Endothelial cell of umbilical vein (primary cell): Measurements from ENCODE around the gene CLSTN2. TPM values are rescaled to one million over a fixed set of nuclear protein-coding genes. Genes with fewer than 3 reads are reported as not detected.

Source experiments
- BruUV-seq: library from RNA; stranded (reverse); fragments of 400-500 nt; replicated peaks from 2 replicates; lab custom pipeline; 2021; lab: Mats Ljungman, UMichigan
- CTCF ChIA-PET: fragments of 300-600, 350-600 bp; sonication (Branson Sonifier 250); formaldehyde crosslinking; loops from one replicate; lab custom pipeline; 2021; ENCODE audit warnings: antibody characterized with exemption, inconsistent platforms; lab: Charles Lee
- POLR2A ChIA-PET: fragments of 300-600, 350-600 bp; sonication (Branson Sonifier 250); formaldehyde crosslinking; loops from one replicate; lab custom pipeline; 2021; ENCODE audit warnings: antibody characterized with exemption, inconsistent platforms; lab: Charles Lee
- DNase-seq: peaks from one replicate; pipeline ENCODE4 v3.0.0-alpha.2; 2011; ENCODE audit warnings: low read depth, low spot score
- FAIRE-seq: peaks from 2 replicates; lab custom pipeline; 2011; peaks lifted over from hg19 to GRCh38; lab: Jason Lieb, UNC
- H2AFZ ChIP-seq: 2 replicates; pipeline ENCODE4 v1.6.0; 2012; ENCODE audit warnings: low read depth, low read length, control low read depth, inconsistent platforms
- H3K27ac ChIP-seq: 2 replicates; pipeline ENCODE4 v1.5.1; 2011; ENCODE audit warnings: low read depth, mild to moderate bottlenecking, control low read depth, low read length, moderate library complexity; ENCODE audit not compliant: insufficient read depth
- H3K27me3 ChIP-seq, 2 experiments: 2 replicates each; pipeline versions ENCODE4 v1.6.0 to v1.6.1; 2011; ENCODE audit warnings: low read length in 2 of 2, mixed read lengths in 1 of 2; ENCODE audit not compliant: control insufficient read depth in 2 of 2, insufficient read depth in 2 of 2
- H3K36me3 ChIP-seq, 2 experiments: 2 replicates in 1 of 2; 3 replicates in 1 of 2; pipeline ENCODE4 v1.5.1; 2011; ENCODE audit warnings: low read length in 2 of 2, mild to moderate bottlenecking in 1 of 2, moderate library complexity in 1 of 2; ENCODE audit not compliant: control insufficient read depth in 2 of 2, insufficient read depth in 2 of 2; ENCODE audit errors: extremely low read depth in 1 of 2
- H3K4me1 ChIP-seq: 3 replicates; pipeline ENCODE4 v1.5.1; 2011; ENCODE audit warnings: mild to moderate bottlenecking, low read length; ENCODE audit not compliant: control insufficient read depth, insufficient read depth; ENCODE audit errors: extremely low read depth
- H3K4me2 ChIP-seq: 2 replicates; pipeline ENCODE4 v1.6.1; 2011; ENCODE audit warnings: low read length, control low read depth, mixed read lengths; ENCODE audit not compliant: insufficient read depth
- H3K4me3 ChIP-seq, 3 experiments: fragments of 200-600 bp in 1 of 3; sonication (generic), shearing (Covaris generic) in 1 of 3; replicated peaks in 1 of 3; 2 replicates each; pipeline ENCODE4 v1.5.1; 2011 to 2016; ENCODE audit warnings: control low read depth in 3 of 3, low read length in 3 of 3, mild to moderate bottlenecking in 2 of 3, inconsistent platforms in 1 of 3, low read depth in 1 of 3, moderate library complexity in 1 of 3; ENCODE audit not compliant: insufficient read depth in 1 of 3
- H3K79me2 ChIP-seq: 2 replicates; pipeline ENCODE4 v1.6.0; 2012; ENCODE audit warnings: low read length, inconsistent platforms; ENCODE audit not compliant: control insufficient read depth, insufficient read depth
- H3K9ac ChIP-seq: replicated peaks from 2 replicates; pipeline ENCODE3; 2011; ENCODE audit warnings: low read length, control low read depth; ENCODE audit not compliant: insufficient read depth; ENCODE audit errors: extremely low read depth
- H3K9me1 ChIP-seq: replicated peaks from 3 replicates; pipeline ENCODE4 v1.6.0; 2011; ENCODE audit warnings: mild to moderate bottlenecking, low read length; ENCODE audit not compliant: control insufficient read depth, insufficient read depth; ENCODE audit errors: extremely low read depth
- H3K9me3 ChIP-seq: replicated peaks from 2 replicates; pipeline ENCODE4 v1.5.1; 2012; ENCODE audit warnings: low read length, inconsistent platforms; ENCODE audit not compliant: control insufficient read depth, insufficient read depth
- H4K20me1 ChIP-seq: replicated peaks from 2 replicates; pipeline ENCODE3; 2011; ENCODE audit warnings: mild to moderate bottlenecking, low read length; ENCODE audit not compliant: control insufficient read depth, insufficient read depth; ENCODE audit errors: extremely low read depth
- GATA2 ChIP-seq: IDR thresholded peaks from 2 replicates; pipeline ENCODE4 v1.7.0; 2011; ENCODE audit warnings: low read depth, mild to moderate bottlenecking, moderate library complexity, mixed read lengths, low read length; ENCODE audit not compliant: insufficient read length, insufficient read depth
- JUN ChIP-seq: IDR thresholded peaks from 2 replicates; pipeline ENCODE4 v1.6.1; 2011; ENCODE audit warnings: borderline replicate concordance, low read depth; ENCODE audit not compliant: insufficient read length, insufficient read depth
- MAX ChIP-seq: IDR thresholded peaks from 2 replicates; pipeline ENCODE4 v1.6.1; 2011; ENCODE audit not compliant: insufficient read depth, insufficient read length
- MYC ChIP-seq: IDR thresholded peaks from one replicate; pipeline ENCODE4 v1.6.1; 2011; ENCODE audit warnings: mild to moderate bottlenecking, low read depth, low read length
- POLR2A ChIP-seq: IDR thresholded peaks from 2 replicates; pipeline ENCODE4 v1.6.1; 2012; ENCODE audit warnings: low read depth, mild to moderate bottlenecking, control low read depth, low read length
- dilution Hi-C: fragments of 300-500 bp; cut with MboI; formaldehyde crosslinking; loops from one replicate; pipeline ENCODE4 v1.15.0; 2019; ENCODE audit warnings: low sequenced_read_pairs; ENCODE audit not compliant: extremely low pct_ligation_motif_present
- intact Hi-C: fragments of 100-400 bp; cut with micrococcal nuclease; formaldehyde crosslinking; loops from one replicate; pipeline ENCODE4 v1.10.0; 2022
- polyA plus RNA-seq, 4 experiments: library from polyadenylated mRNA; depleted of rRNA in 3 of 4; stranded (reverse) in 3 of 4; unstranded in 1 of 4; fragments of >200 nt; gene quantifications; 2 replicates each; pipeline versions ENCODE4 v1.2.1 to v1.2.3, GENCODE V29; 2011 to 2012; ENCODE audit warnings: missing spikeins in 1 of 4
- total RNA-seq: library from RNA; stranded (reverse); gene quantifications from 2 replicates; pipeline ENCODE4 v1.2.3, GENCODE V29; 2021

Gene CLSTN2
- total and polyA plus RNA-seq, 2 donors (not counting 3 experiments of a cell fraction or from before 2014, with no cell fraction given), result 0.26 to 0.38 TPM

- no peak overlapping the region for H3K9ac ChIP-seq
- no peak overlapping the region for H2AFZ ChIP-seq
- no peak overlapping the region for H3K27ac ChIP-seq
- H3K4me2 ChIP-seq, result no peak overlapping the region
- no peaks in the 10 kb centered on the region for H3K79me2 ChIP-seq
- H4K20me1 ChIP-seq, result no peaks in the 10 kb centered on the region
- H3K9me3 ChIP-seq, result no peaks in the 10 kb centered on the region
- CTCF ChIA-PET, result interaction anchor here (1.0 kb wide), 1 partner anchor 30 kb away, joined by 3 read pairs; no protein-coding TSS in a partner anchor
- FAIRE-seq (no peak), DNase-seq (no peak)
- H3K27me3 ChIP-seq, result no peaks in the 10 kb centered on the region
- intact Hi-C loops, result no loop called here
- BruUV-seq, result no TSS peak
- no peaks in the 10 kb centered on the region for H3K36me3 ChIP-seq
- dilution Hi-C loops, result no loop called here
- TF ChIP-seq GATA2 (no peak), MAX (no peak)
- POLR2A ChIA-PET, result no interaction called here
- no peak overlapping the region for H3K4me3 ChIP-seq
- H3K4me1 ChIP-seq, result no peaks in the 10 kb centered on the region
- H3K9me1 ChIP-seq, result no peaks in the 10 kb centered on the region
These were observed 468.1 kb downstream of the CLSTN2 start for GRCh38 chr3:140403079-140403478.

- Histone ChIP-seq H3K4me2 (no peak overlapping the region), H3K27ac (no peak overlapping the region), H4K20me1 (no peaks in the 10 kb centered on the region), H3K9me1 (no peaks in the 10 kb centered on the region), H3K79me2 (no peaks in the 10 kb centered on the region), H3K27me3 (no peaks in the 10 kb centered on the region), H3K4me3 (no peak overlapping the region), H3K9ac (no peak overlapping the region), H3K36me3 (no peaks in the 10 kb centered on the region), H3K4me1 (no peaks in the 10 kb centered on the region), H2AFZ (no peak overlapping the region), H3K9me3 (no peaks in the 10 kb centered on the region)
- TF ChIP-seq JUN (no peak), MYC (no peak), MAX (no peak), POLR2A (no peak)
- CTCF ChIA-PET, result no interaction called here
- FAIRE-seq (no peak), DNase-seq (no peak)
- BruUV-seq, result no TSS peak
- dilution Hi-C loops, result no loop called here
- intact Hi-C loops, result no loop called here
- POLR2A ChIA-PET, result no interaction called here
These were observed 468.6 kb downstream of the CLSTN2 start for GRCh38 chr3:140403608-140404007.
